Choroid plexus epithelial cell (primary cell): ENCODE results near the gene TOR1A.

Experiments used
- DNase-seq: peaks from one replicate; pipeline ENCODE4 v3.0.0-alpha.2; 2010; ENCODE audit warnings: low read depth
- H3K4me3 ChIP-seq: 2 replicates; pipeline ENCODE4 v1.5.1; 2011; ENCODE audit warnings: low read depth, mild to moderate bottlenecking, control low read depth, low read length, moderate library complexity
- TF ChIP-seq, protein P1 (sequence below): conservative IDR thresholded peaks from 2 replicates; pipeline ENCODE4 v1.5.1; 2011; ENCODE audit warnings: low read depth, mild to moderate bottlenecking, control low read depth, inconsistent platforms, low read length, moderate library complexity

Gene TOR1A

DNA sequence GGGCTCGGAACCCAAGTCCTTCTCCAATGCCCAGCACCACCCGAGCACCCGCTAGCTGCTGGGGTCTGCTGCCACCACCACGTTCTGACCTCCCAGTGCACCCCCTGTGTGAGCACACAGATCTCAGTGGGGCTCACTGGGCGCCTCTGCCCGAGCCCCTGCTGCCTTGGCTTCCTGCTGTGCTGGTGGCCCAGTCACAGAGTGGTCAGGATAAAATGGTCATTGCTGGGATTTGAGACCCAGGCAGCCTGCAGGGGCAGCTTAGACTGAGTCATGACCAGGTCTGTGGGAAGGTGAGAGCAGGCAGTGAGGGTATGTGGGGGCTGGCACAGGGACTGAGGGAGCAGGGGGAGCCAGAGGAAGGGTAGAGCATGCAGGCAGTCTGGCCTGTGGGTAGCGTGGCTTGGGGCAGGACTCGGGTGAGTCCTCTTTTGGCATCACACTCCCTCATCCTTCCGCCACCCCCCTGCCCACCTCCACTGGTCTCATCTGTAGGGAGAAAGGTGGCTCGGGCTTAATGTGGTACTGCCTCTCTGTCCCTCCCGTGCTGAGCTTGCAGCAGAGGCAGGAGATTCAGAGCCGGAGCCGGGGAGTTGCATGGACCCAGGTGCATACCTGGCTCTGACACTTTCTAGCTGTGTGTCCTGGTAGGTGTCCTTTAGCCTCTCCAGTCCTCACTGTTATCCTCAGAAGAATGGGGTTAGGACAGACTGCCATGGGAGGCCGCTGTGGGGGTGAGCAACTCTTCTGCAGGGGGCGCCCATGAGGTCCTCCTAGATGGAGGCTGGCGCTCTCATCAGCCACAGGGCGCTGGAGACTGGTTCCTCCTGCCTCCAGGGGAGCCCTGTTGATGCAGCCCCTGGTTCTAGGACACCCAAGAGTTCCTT is 43.4 kb upstream of the TOR1A start:
- no peak for DNase-seq
- TF ChIP-seq, protein P1, sequence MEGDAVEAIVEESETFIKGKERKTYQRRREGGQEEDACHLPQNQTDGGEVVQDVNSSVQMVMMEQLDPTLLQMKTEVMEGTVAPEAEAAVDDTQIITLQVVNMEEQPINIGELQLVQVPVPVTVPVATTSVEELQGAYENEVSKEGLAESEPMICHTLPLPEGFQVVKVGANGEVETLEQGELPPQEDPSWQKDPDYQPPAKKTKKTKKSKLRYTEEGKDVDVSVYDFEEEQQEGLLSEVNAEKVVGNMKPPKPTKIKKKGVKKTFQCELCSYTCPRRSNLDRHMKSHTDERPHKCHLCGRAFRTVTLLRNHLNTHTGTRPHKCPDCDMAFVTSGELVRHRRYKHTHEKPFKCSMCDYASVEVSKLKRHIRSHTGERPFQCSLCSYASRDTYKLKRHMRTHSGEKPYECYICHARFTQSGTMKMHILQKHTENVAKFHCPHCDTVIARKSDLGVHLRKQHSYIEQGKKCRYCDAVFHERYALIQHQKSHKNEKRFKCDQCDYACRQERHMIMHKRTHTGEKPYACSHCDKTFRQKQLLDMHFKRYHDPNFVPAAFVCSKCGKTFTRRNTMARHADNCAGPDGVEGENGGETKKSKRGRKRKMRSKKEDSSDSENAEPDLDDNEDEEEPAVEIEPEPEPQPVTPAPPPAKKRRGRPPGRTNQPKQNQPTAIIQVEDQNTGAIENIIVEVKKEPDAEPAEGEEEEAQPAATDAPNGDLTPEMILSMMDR, result peak; percentile 14
- H3K4me3 ChIP-seq, result no peak overlapping the region

DNA sequence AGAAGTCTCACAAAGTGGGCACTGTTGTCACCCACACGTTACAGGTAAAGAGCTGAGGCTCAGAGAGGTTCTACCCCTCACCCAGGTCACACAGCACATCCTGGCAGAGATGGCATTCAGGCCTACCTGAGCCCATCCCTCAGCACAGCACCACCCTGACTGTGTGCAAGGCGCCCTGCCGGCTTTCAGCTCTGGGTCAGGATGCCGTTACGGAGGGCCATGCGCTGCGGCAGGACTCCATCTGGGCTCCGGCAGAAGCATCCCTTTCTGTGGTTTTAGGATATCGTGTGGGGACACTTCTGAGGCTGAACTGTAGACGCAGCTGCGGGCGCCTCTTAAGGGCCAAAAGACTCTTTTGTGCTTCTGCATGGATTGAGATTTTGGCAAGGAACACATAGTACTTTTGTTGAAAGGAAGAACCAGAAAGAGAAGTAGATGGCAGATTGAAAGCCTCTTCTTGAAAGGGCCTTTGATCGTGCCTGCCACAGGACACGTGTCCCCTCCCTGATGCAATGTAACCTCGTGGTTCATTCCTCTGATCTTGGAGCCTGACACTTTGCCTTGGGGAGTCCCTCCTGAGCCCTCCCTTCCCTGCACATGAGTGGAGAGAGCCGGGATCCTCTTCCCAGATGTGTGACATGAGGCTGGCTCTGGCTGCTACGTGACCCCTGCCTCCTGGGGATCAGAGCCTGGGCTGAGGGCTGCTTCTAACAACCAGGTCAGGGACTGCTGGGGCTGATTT is 42.6 kb upstream of the TOR1A start:
- TF ChIP-seq, protein P1, result no peak
- H3K4me3 ChIP-seq, result no peak overlapping the region
- DNase-seq, result no peak

DNA sequence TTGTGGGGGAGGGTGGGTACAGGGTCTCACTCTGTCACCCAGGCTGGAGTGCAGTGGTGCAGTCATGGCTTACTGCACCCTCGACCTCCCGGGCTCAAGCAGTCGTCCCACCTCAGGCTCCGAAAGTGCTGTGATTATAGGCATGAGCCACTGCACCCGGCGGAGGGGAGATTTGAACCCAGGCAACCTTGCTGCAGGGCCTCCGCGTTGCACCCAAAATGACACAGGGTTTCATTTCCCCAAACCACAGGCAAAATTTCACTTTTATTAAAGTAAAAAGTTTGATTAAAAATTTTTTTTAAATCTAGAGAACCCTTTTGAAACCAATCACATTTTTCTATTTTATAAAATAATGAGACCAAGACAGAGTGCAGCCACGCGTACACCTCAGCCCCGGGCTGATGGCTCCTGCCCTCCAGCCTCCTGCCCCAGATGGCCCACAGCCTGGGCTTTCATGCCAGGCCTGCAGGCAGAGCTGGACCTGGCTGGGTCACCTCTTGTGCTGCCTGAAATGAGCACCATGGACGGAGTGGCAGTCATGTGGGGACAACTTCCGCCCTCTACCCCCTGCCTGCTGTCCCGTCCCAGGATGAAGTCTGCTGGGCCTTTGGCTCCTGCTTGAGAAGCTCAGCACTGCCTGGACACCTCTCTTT is 41.9 kb upstream of the TOR1A start:
- TF ChIP-seq, protein P1, result no peak
- no peak for DNase-seq
- H3K4me3 ChIP-seq, result no peak overlapping the region

DNA sequence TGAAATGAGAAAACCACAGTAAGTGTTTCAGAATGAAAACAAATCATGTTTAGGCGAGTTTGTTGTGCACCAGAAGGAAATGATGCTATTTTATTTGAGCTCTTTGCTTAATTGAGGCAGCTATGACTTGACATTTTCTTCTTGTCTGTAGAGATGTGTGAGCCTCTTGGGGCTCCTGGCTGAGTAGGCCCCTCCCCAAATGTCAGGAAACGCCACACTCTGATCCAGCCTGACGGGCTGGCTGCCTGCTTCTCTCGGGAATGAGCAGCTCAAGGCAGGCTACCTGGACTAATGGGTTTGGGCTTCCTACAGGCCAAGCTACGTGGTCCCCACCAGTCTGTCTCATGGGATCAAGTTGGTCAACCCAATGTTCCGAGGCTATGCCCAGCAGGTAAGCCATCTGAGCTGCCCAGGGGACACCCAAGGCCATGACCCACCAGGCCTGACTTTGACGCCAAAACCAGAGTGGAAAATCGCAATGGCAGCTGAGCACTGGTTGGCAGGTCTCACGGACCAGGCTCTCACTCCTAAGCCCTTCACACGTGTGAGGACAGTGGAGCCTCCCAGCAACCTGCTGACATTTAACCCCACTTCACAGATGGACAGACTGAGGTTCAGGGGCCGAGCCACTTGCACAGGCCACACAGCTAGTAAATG is 41.2 kb upstream of the TOR1A start:
- no peak overlapping the region for H3K4me3 ChIP-seq
- DNase-seq, result no peak
- TF ChIP-seq, protein P1, result no peak

DNA sequence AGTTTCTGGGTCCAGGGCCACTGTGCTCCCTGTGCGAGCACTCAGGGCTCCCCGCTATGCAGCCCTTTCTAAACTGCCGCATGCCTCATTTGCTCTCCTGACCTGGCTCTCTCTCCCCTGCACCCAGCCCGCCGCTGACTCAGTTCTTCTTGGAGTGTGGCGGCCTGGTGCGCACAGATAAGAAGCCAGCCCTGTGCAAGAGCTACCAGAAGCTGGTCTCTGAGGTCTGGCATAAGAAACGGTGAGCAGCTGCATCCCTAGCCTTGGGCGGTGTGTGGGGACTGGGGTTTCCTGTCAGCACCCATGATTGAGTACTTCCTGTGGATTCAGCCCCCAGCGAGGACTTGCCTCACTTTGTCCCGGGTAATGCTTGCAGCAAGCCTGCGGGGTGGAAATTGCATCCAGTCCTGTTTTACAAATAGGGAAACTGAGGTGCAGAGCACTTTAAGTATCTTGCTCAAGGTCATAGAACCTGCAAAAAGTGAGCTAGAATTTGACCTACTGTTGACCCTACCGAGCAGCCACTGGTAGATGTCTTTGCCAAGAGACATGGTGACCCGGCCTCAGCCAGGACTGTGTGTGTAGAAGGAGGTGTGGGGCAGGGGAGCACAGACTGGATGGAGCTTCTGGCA is 39.2 kb upstream of the TOR1A start:
- H3K4me3 ChIP-seq, result no peak overlapping the region
- peak; percentile 89 for DNase-seq
- TF ChIP-seq, protein P1, result no peak

DNA sequence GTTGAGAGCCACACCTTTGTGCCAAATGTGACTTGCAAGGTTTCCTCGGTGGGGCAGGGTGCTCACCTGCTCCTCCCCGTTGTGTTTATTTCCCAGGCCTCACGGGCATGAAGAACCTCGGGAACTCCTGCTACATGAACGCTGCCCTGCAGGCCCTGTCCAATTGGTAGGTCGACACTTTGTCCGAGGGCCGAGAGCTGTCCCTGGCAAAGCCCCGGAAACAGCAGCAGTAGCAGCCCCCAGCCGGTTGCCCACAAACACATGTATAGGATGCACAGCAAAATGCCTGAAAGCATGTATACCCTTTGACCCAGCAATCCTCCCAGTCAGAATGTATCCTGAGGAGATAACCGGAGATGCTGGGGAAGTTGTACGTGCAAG is 37.5 kb upstream of the TOR1A start:
- DNase-seq, result no peak
- no peak overlapping the region for H3K4me3 ChIP-seq
- TF ChIP-seq, protein P1, result no peak
